ENCODE measurements around the gene SOX8.

SOX8 gene

GRCh38 chr16:998211-998610 lies 16.6 kb downstream of the SOX8 start:
- H3K9ac ChIP-seq (ENCODE audit: low read length): no peak overlapping the region
- peaks cover 3% of the 10 kb centered on the region; the same call in 1 of the 2 replicates for H3K27me3 ChIP-seq (ENCODE audit: control insufficient read depth, insufficient read depth, low read length)
- no peak overlapping the region for H3K27ac ChIP-seq (ENCODE audit: low read depth, low read length)
- H3K4me3 ChIP-seq (ENCODE audit: low read depth, low read length): no peak overlapping the region
- peaks cover 27% of the 10 kb centered on the region; the same call in 1 of the 2 replicates for H3K4me1 ChIP-seq (ENCODE audit: control insufficient read depth, insufficient read depth, low read length)
- H3K9me3 ChIP-seq (ENCODE audit: control insufficient read depth, insufficient read depth, low read depth, low read length): peaks cover 25% of the 10 kb centered on the region; the same call in 1 of the 2 replicates
- no peaks in the 10 kb centered on the region for H3K36me3 ChIP-seq (ENCODE audit: control insufficient read depth, insufficient read depth, low read length)

GRCh38 chr16:998615-999014 lies 17.0 kb downstream of the SOX8 start:
- Histone ChIP-seq H3K27me3 (ENCODE audit: control insufficient read depth, insufficient read depth, low read length) (peaks cover 3% of the 10 kb centered on the region; the same call in 1 of the 2 replicates), H3K36me3 (ENCODE audit: control insufficient read depth, insufficient read depth, low read length) (no peaks in the 10 kb centered on the region), H3K9me3 (ENCODE audit: control insufficient read depth, insufficient read depth, low read depth, low read length) (peaks cover 23% of the 10 kb centered on the region; the same call in 1 of the 2 replicates), H3K9ac (ENCODE audit: low read length) (no peak overlapping the region), H3K4me1 (ENCODE audit: control insufficient read depth, insufficient read depth, low read length) (peaks cover 27% of the 10 kb centered on the region; the same call in 1 of the 2 replicates), H3K4me3 (ENCODE audit: low read depth, low read length) (no peak overlapping the region), H3K27ac (ENCODE audit: low read depth, low read length) (no peak overlapping the region)

- Histone ChIP-seq H3K4me3 (ENCODE audit: low read depth, low read length) (no peak overlapping the region), H3K27ac (ENCODE audit: low read depth, low read length) (no peak overlapping the region), H3K9ac (ENCODE audit: low read length) (no peak overlapping the region), H3K9me3 (ENCODE audit: control insufficient read depth, insufficient read depth, low read depth, low read length) (peaks cover 19% of the 10 kb centered on the region; the same call in 1 of the 2 replicates), H3K36me3 (ENCODE audit: control insufficient read depth, insufficient read depth, low read length) (no peaks in the 10 kb centered on the region), H3K27me3 (ENCODE audit: control insufficient read depth, insufficient read depth, low read length) (peaks cover 3% of the 10 kb centered on the region; the same call in 1 of the 2 replicates), H3K4me1 (ENCODE audit: control insufficient read depth, insufficient read depth, low read length) (peaks cover 27% of the 10 kb centered on the region; the same call in 1 of the 2 replicates)
These were observed 18.1 kb downstream of the SOX8 start for GRCh38 chr16:999677-1000076.

GRCh38 chr16:1000608-1001007 lies 19.0 kb downstream of the SOX8 start:
- no peak overlapping the region for H3K4me3 ChIP-seq (ENCODE audit: low read depth, low read length)
- H3K27me3 ChIP-seq (ENCODE audit: control insufficient read depth, insufficient read depth, low read length): peaks cover 3% of the 10 kb centered on the region; the same call in 1 of the 2 replicates
- H3K4me1 ChIP-seq (ENCODE audit: control insufficient read depth, insufficient read depth, low read length): peaks cover 27% of the 10 kb centered on the region; the same call in 1 of the 2 replicates
- H3K27ac ChIP-seq (ENCODE audit: low read depth, low read length): no peak overlapping the region
- peaks cover 10% of the 10 kb centered on the region; the same call in 1 of the 2 replicates for H3K9me3 ChIP-seq (ENCODE audit: control insufficient read depth, insufficient read depth, low read depth, low read length)
- no peak overlapping the region for H3K9ac ChIP-seq (ENCODE audit: low read length)
- no peaks in the 10 kb centered on the region for H3K36me3 ChIP-seq (ENCODE audit: control insufficient read depth, insufficient read depth, low read length)

- H3K4me3 ChIP-seq (ENCODE audit: low read depth, low read length): no peak overlapping the region
- peaks cover 27% of the 10 kb centered on the region; the same call in 1 of the 2 replicates for H3K4me1 ChIP-seq (ENCODE audit: control insufficient read depth, insufficient read depth, low read length)
- peaks cover 5% of the 10 kb centered on the region; the same call in 1 of the 2 replicates for H3K9me3 ChIP-seq (ENCODE audit: control insufficient read depth, insufficient read depth, low read depth, low read length)
- no peak overlapping the region for H3K27ac ChIP-seq (ENCODE audit: low read depth, low read length)
- no peaks in the 10 kb centered on the region for H3K36me3 ChIP-seq (ENCODE audit: control insufficient read depth, insufficient read depth, low read length)
- H3K27me3 ChIP-seq (ENCODE audit: control insufficient read depth, insufficient read depth, low read length): peaks cover 3% of the 10 kb centered on the region; the same call in 1 of the 2 replicates
- no peak overlapping the region for H3K9ac ChIP-seq (ENCODE audit: low read length)
These were observed 19.5 kb downstream of the SOX8 start for GRCh38 chr16:1001096-1001495.

GRCh38 chr16:1002399-1003166 lies 21.0 kb downstream of the SOX8 start:
- no peak overlapping the region for H3K4me3 ChIP-seq (ENCODE audit: low read depth, low read length)
- peaks cover 12% of the 10 kb centered on the region; the same call in 1 of the 2 replicates for H3K4me1 ChIP-seq (ENCODE audit: control insufficient read depth, insufficient read depth, low read length)
- peaks cover 3% of the 10 kb centered on the region; the same call in 1 of the 2 replicates for H3K9me3 ChIP-seq (ENCODE audit: control insufficient read depth, insufficient read depth, low read depth, low read length)
- peaks cover 3% of the 10 kb centered on the region; the same call in 1 of the 2 replicates for H3K27me3 ChIP-seq (ENCODE audit: control insufficient read depth, insufficient read depth, low read length)
- no peak overlapping the region for H3K9ac ChIP-seq (ENCODE audit: low read length)
- no peaks in the 10 kb centered on the region for H3K36me3 ChIP-seq (ENCODE audit: control insufficient read depth, insufficient read depth, low read length)
- H3K27ac ChIP-seq (ENCODE audit: low read depth, low read length): no peak overlapping the region

- Histone ChIP-seq H3K36me3 (ENCODE audit: control insufficient read depth, insufficient read depth, low read length) (no peaks in the 10 kb centered on the region), H3K4me1 (ENCODE audit: control insufficient read depth, insufficient read depth, low read length) (peaks cover 7% of the 10 kb centered on the region; the same call in 1 of the 2 replicates), H3K27ac (ENCODE audit: low read depth, low read length) (no peak overlapping the region), H3K9me3 (ENCODE audit: control insufficient read depth, insufficient read depth, low read depth, low read length) (peaks cover 3% of the 10 kb centered on the region; the same call in 1 of the 2 replicates), H3K4me3 (ENCODE audit: low read depth, low read length) (no peak overlapping the region), H3K9ac (ENCODE audit: low read length) (no peak overlapping the region), H3K27me3 (ENCODE audit: control insufficient read depth, insufficient read depth, low read length) (peaks cover 3% of the 10 kb centered on the region; the same call in 1 of the 2 replicates)
These were observed 22.1 kb downstream of the SOX8 start for GRCh38 chr16:1003391-1004347.

GRCh38 chr16:1005286-1005685 lies 23.7 kb downstream of the SOX8 start:
- Histone ChIP-seq H3K27ac (ENCODE audit: low read depth, low read length) (no peak overlapping the region), H3K9ac (ENCODE audit: low read length) (no peak overlapping the region), H3K27me3 (ENCODE audit: control insufficient read depth, insufficient read depth, low read length) (peaks cover 3% of the 10 kb centered on the region; the same call in 1 of the 2 replicates), H3K4me1 (ENCODE audit: control insufficient read depth, insufficient read depth, low read length) (peaks cover 7% of the 10 kb centered on the region; the same call in 1 of the 2 replicates), H3K36me3 (ENCODE audit: control insufficient read depth, insufficient read depth, low read length) (no peaks in the 10 kb centered on the region), H3K4me3 (ENCODE audit: low read depth, low read length) (no peak overlapping the region), H3K9me3 (ENCODE audit: control insufficient read depth, insufficient read depth, low read depth, low read length) (peaks cover 3% of the 10 kb centered on the region; the same call in 1 of the 2 replicates)

- Histone ChIP-seq H3K4me1 (ENCODE audit: control insufficient read depth, insufficient read depth, low read length) (peaks cover 7% of the 10 kb centered on the region; the same call in 1 of the 2 replicates), H3K27ac (ENCODE audit: low read depth, low read length) (no peak overlapping the region), H3K27me3 (ENCODE audit: control insufficient read depth, insufficient read depth, low read length) (no peaks in the 10 kb centered on the region; the same call in 1 of the 2 replicates), H3K4me3 (ENCODE audit: low read depth, low read length) (no peak overlapping the region), H3K9ac (ENCODE audit: low read length) (no peak overlapping the region), H3K36me3 (ENCODE audit: control insufficient read depth, insufficient read depth, low read length) (no peaks in the 10 kb centered on the region), H3K9me3 (ENCODE audit: control insufficient read depth, insufficient read depth, low read depth, low read length) (no peaks in the 10 kb centered on the region)
These were observed 25.2 kb downstream of the SOX8 start for GRCh38 chr16:1006781-1007180.

- Histone ChIP-seq H3K4me1 (ENCODE audit: control insufficient read depth, insufficient read depth, low read length) (peaks cover 6% of the 10 kb centered on the region; the same call in 1 of the 2 replicates), H3K4me3 (ENCODE audit: low read depth, low read length) (no peak overlapping the region), H3K9me3 (ENCODE audit: control insufficient read depth, insufficient read depth, low read depth, low read length) (no peaks in the 10 kb centered on the region), H3K36me3 (ENCODE audit: control insufficient read depth, insufficient read depth, low read length) (no peaks in the 10 kb centered on the region), H3K9ac (ENCODE audit: low read length) (no peak overlapping the region), H3K27me3 (ENCODE audit: control insufficient read depth, insufficient read depth, low read length) (no peaks in the 10 kb centered on the region; the same call in 1 of the 2 replicates), H3K27ac (ENCODE audit: low read depth, low read length) (no peak overlapping the region)
These were observed 25.8 kb downstream of the SOX8 start for GRCh38 chr16:1007284-1007850.
